Measurements from ENCODE around the gene MAP7. TPM values are rescaled to one million over a fixed set of nuclear protein-coding genes. Genes with fewer than 3 reads are reported as not detected.

MAP7 gene
- total and polyA plus RNA-seq, 2 experiments from 2014 or later, result 44.7 to 49.2 TPM

GRCh38 chr6:136550045-136550329, 235 bp downstream of the MAP7 start:
- TF ChIP-seq EZH2 (IDR thresholded peaks at IDR 0.05; ENCODE audit: low read depth, unreplicated experiment) (no peak), REST (IDR thresholded peaks at IDR 0.05; ENCODE audit: unreplicated experiment) (no peak), CTCF (conservative IDR thresholded peaks at IDR 0.05; ENCODE audit: low read depth in 2 of 2) (no peak)
- H3K4me1 ChIP-seq (ENCODE audit: insufficient read depth), result peaks cover 38% of the 10 kb centered on the region
- Mint-ChIP-seq H3K4me3 (peak overlapping the region; percentile 88; the same call in 2 of the 3 replicates), H3K36me3 (ENCODE audit: low read depth) (no peaks in the 10 kb centered on the region; the same call in 2 of the 3 replicates), H3K27me3 (ENCODE audit: insufficient read depth, low read depth, poor library complexity) (peaks cover 10% of the 10 kb centered on the region), H3K9me3 (no peaks in the 10 kb centered on the region), H3K4me1 (peaks cover 39% of the 10 kb centered on the region), H3K27ac (no peak overlapping the region)
- ATAC-seq (peak; percentile 55), DNase-seq (ENCODE audit: low spot score) (no peak)
- H3K4me3 ChIP-seq, result peak overlapping the region; percentile 93
- peaks cover 37% of the 10 kb centered on the region for H3K27me3 ChIP-seq (ENCODE audit: insufficient read depth)
- H3K27ac ChIP-seq (ENCODE audit: low read depth), result no peak overlapping the region
- H3F3A ChIP-seq (replicated peaks; ENCODE audit: low read depth), result 0 out of 2 replicates have a peak, but pooled peaks cover under 1% of the 10 kb centered on the region
- peak overlapping the region; percentile 95 for H3K4me2 ChIP-seq
- H3K9me2 ChIP-seq (ENCODE audit: insufficient read depth), result no peaks in the 10 kb centered on the region
- no peaks in the 10 kb centered on the region for H3K36me3 ChIP-seq (ENCODE audit: insufficient read depth)
- peak overlapping the region; percentile 25; the same call in 1 of the 2 replicates for H2AFZ ChIP-seq
- peaks cover 4% of the 10 kb centered on the region for H4K20me1 ChIP-seq (replicated peaks; ENCODE audit: insufficient read depth)
- H3K79me2 ChIP-seq (replicated peaks; ENCODE audit: insufficient read depth), result peaks cover 47% of the 10 kb centered on the region

DNA sequence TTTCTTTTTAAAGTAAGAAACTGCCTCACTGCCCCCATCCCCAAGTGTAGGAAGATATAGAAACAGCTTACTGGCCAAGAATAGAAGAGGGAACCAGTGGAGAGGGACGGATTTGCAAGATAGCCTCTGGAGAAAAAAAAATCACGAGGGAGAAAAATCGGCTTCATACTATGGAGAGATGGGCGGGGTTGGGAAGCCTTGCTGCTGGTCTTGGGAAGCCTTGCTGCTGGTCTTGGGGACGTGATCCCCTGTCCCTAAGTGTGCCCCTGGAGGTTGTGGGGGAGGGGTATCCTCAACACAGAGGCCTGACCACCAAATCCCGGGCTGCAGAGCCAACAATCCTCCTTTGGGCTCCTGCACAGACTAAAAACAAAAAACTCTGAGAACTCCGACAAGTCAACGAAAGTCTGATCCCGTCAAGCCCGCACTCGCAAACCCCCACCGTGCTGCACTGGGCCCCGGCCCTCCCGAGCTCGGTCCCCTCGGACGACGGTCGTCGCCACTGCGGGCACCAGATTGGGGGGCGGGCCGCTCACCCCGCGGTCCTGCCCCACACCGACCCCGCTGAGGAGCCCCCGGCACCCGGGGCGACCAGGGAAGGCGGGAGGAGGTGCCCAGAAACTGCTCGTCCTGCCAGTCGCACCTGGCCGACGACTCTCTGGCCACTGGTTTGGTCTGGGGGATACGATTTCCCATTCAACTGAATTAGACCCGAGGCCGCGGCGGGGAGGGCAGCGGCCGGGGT, 750 bp downstream of the MAP7 start:
- Mint-ChIP-seq H3K4me3 (peak overlapping the region; percentile 88), H3K27me3 (ENCODE audit: insufficient read depth, low read depth, poor library complexity) (peaks cover 10% of the 10 kb centered on the region), H3K36me3 (ENCODE audit: low read depth) (no peaks in the 10 kb centered on the region; the same call in 2 of the 3 replicates), H3K9me3 (no peaks in the 10 kb centered on the region), H3K4me1 (peaks cover 45% of the 10 kb centered on the region), H3K27ac (peak overlapping the region; percentile 91; the same call in 1 of the 2 replicates)
- Histone ChIP-seq H2AFZ (peak overlapping the region; percentile 25), H4K20me1 (replicated peaks; ENCODE audit: insufficient read depth) (peaks cover 4% of the 10 kb centered on the region), H3K27me3 (ENCODE audit: insufficient read depth) (peaks cover 35% of the 10 kb centered on the region), H3K4me3 (peak overlapping the region; percentile 93), H3K36me3 (ENCODE audit: insufficient read depth) (no peaks in the 10 kb centered on the region), H3F3A (replicated peaks; ENCODE audit: low read depth) (0 out of 2 replicates have a peak, but pooled peaks cover 6% of the 10 kb centered on the region), H3K27ac (ENCODE audit: low read depth) (no peak overlapping the region), H3K79me2 (replicated peaks; ENCODE audit: insufficient read depth) (peaks cover 52% of the 10 kb centered on the region), H3K9me2 (ENCODE audit: insufficient read depth) (no peaks in the 10 kb centered on the region), H3K4me1 (ENCODE audit: insufficient read depth) (peaks cover 43% of the 10 kb centered on the region), H3K4me2 (peak overlapping the region; percentile 95)
- DNase-seq (ENCODE audit: low spot score), result peak; percentile 64
- peak; percentile 9 for ATAC-seq
- no peak for TF ChIP-seq CTCF (conservative IDR thresholded peaks at IDR 0.05; ENCODE audit: low read depth in 2 of 2)
- no peak for TF ChIP-seq NANOG (IDR thresholded peaks at IDR 0.05; ENCODE audit: borderline replicate concordance)
- TF ChIP-seq ZNF462 (CRISPR knock-in tag; IDR thresholded peaks at IDR 0.05), result no peak
